Skeletal muscle tissue (tissue), 4 donors: ENCODE data around the gene CFD. TPM values are rescaled to one million over a fixed set of nuclear protein-coding genes. Genes with fewer than 3 reads are reported as not detected.

Experiments used
- H3K27ac ChIP-seq: one replicate; pipeline ENCODE4 v1.7.0; 2013; ENCODE audit warnings: mild to moderate bottlenecking, low read depth, low read length, inconsistent platforms
- H3K27me3 ChIP-seq, 3 donors: one replicate each; pipeline ENCODE4 v1.7.0; 2013; ENCODE audit warnings: low read length in 3 of 3; ENCODE audit not compliant: control insufficient read depth in 3 of 3, insufficient read depth in 3 of 3
- H3K36me3 ChIP-seq, 3 donors: one replicate each; pipeline ENCODE4 v1.7.0; 2013; ENCODE audit warnings: low read length in 3 of 3; ENCODE audit not compliant: control insufficient read depth in 3 of 3, insufficient read depth in 3 of 3
- H3K4me1 ChIP-seq, 3 donors: one replicate each; pipeline ENCODE4 v1.7.0; 2013; ENCODE audit warnings: low read length in 3 of 3, mild to moderate bottlenecking in 3 of 3; ENCODE audit not compliant: control insufficient read depth in 3 of 3, insufficient read depth in 3 of 3
- H3K4me3 ChIP-seq, 3 donors: one replicate each; pipeline ENCODE4 v1.7.0; 2013; ENCODE audit warnings: low read length in 3 of 3
- H3K9ac ChIP-seq, 3 donors: one replicate each; pipeline ENCODE4 v1.7.0; 2013; ENCODE audit warnings: low read length in 3 of 3, mild to moderate bottlenecking in 3 of 3, moderate library complexity in 2 of 3, low read depth in 1 of 3
- H3K9me3 ChIP-seq, 3 donors: one replicate each; pipeline ENCODE4 v1.7.0; 2013; ENCODE audit warnings: low read length in 3 of 3; ENCODE audit not compliant: control insufficient read depth in 3 of 3
- total RNA-seq: library from RNA; depleted of rRNA; stranded (reverse); fragments of >200 nt; gene quantifications from one replicate; pipeline ENCODE4 v1.2.3, GENCODE V29; 2014
- donor health status: Osteomylitis.

CFD gene
- total RNA-seq, 1 donor from 2014 or later: 33.4 TPM

DNA sequence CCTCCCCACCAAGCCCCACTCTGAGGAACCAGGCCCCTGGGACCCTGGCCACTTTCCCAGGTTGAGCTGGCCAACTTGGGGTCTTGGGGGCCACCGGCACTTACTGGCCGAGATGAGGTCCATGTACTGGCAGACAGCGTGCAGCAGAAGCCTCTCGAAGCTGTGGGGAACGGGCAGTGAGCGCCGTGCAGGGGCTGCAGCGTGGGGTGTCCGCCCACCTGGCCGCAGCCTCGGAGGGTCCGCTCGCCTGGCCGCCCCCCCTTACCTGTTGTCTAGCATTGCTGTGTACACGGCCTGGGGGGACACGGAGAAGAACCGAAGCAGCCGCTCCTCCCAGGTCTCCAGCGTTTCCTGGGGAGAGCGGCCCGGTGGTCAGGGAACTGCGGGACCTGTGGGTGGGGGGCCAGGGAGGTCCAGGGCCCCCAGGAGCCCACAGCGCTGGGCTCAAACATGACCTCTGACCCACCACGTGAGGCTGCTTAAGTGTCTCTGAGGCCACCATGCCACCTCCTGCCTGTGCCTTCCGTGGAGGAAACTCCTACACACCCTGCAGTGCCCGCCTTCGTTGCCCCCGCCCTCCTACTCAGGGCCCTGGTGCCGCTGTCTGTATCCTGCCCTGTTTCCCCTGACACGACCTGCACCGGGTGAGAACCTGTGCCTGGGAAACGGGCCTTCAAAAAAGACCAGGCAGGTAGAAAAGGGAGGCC is 40.0 kb downstream of the CFD start:
- Histone ChIP-seq H3K9me3 (no peaks in the 10 kb centered on the region), H3K9ac (no peak overlapping the region), H3K27me3 (no peaks in the 10 kb centered on the region), H3K4me1 (no peaks in the 10 kb centered on the region), H3K27ac (no peak overlapping the region), H3K4me3 (no peak overlapping the region), H3K36me3 (peaks cover 0 to 9% (median 4%) of the 10 kb centered on the region in 3 donors)

- no peaks in the 10 kb centered on the region for H3K4me1 ChIP-seq
- H3K27me3 ChIP-seq: no peaks in the 10 kb centered on the region
- H3K9ac ChIP-seq: no peak overlapping the region
- no peak overlapping the region for H3K4me3 ChIP-seq
- H3K9me3 ChIP-seq: no peaks in the 10 kb centered on the region
- H3K36me3 ChIP-seq: peaks cover 0 to 9% (median 4%) of the 10 kb centered on the region in 3 donors
- H3K27ac ChIP-seq: no peak overlapping the region
Observed at GRCh38 chr19:900043-900301, 40.5 kb downstream of the CFD start.

DNA sequence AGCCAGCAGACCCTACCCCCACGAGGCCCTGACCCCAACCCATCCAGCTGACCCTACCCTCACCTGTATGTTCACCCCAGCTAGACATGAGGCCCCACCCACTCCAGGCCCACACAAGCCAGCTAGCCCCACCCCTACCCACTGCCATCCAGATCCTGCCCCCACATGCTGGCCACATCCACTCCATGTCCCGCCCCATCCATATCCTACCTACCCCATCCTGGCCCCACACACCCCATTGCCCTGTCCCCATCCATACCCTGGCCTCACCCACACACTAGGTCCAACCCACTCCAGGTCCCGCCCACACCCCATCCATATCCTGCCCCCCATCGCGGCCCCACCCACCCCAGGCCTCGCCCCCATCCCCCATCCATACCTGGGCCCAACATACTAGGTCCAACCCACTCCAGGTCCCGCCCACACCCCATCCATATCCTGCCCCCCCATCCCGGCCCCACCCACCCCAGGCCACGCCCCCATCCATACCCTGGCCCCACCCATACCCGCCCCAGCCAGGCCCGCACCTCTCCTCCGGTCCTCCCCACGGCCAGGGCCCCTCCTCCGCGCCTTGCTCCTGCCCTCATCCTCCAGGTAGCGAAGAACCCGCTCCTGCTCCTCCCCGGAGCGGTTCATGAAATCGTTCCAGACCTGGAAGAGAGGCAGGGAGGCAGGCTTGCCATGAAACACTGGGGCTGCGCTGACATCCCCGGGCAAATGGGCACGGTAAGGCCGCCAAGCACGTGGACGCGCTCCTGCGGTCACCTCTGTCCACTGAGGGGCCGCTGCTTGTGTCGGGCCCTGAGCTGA is 41.0 kb downstream of the CFD start:
- Histone ChIP-seq H3K4me3 (no peak overlapping the region), H3K27me3 (no peaks in the 10 kb centered on the region), H3K36me3 (peaks cover 0 to 9% (median 4%) of the 10 kb centered on the region in 3 donors), H3K9ac (no peak overlapping the region), H3K4me1 (no peaks in the 10 kb centered on the region), H3K9me3 (no peaks in the 10 kb centered on the region), H3K27ac (no peak overlapping the region)

DNA sequence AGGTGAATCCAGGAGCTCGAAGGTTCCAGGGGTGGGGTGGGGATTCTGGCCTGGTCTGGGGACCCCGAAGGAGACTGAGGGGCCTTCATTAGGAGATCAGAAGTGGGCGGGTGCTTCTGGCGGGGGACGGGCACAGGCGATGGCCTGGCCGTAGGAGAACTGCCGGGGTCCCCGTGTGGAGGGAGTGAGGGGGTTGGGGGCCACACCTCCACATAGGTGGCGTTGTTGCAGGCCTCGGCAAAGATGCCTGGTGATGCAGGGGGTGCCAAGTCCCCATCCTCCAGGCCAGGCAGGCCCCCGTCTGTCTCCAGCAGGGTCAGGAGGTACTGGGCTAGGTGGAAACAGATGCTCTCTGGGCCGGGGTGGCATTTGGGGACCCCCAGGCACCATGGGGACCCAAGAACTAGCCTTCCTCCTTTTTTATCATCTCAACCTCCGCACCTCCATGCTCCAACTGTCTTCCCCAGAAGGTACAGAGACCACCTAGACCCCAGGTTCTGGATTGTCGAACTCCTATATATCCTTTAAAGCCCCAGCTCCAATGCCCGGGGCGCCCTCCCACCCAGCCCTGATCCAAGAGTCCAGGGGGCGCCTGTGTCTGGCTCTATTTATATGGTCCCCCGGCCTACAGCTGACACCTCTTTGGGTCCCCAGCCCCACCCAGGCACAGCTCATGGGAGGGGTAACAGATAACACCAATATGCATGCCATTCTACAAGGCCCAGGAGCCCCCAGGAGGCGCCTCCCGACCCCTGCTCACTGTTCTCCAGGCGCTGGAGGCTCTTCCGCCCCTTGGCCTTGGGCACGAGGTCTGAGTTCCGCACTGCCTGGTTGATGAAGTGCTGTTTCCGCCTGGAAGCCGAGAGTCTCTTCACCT is 42.0 kb downstream of the CFD start:
- no peak overlapping the region for H3K4me3 ChIP-seq
- peaks cover 0 to 9% (median 4%) of the 10 kb centered on the region in 3 donors for H3K36me3 ChIP-seq

DNA sequence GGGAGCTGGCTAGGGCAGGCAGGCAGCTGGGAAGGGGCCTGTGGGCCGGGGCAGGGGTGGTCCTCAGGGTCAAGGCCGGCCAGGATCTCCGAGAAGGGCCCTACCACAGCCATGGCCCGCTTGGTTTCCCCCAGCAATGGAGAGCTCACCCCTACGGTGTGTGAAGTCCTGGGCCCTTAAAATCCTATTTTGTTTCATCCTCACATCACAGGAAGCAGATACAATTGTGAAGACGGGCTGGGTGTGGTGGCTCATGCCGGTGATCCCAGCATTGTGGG is 42.6 kb downstream of the CFD start:
- H3K9me3 ChIP-seq: no peaks in the 10 kb centered on the region
- H3K27ac ChIP-seq: no peak overlapping the region
- H3K9ac ChIP-seq: no peak overlapping the region
- no peaks in the 10 kb centered on the region for H3K27me3 ChIP-seq
- H3K4me3 ChIP-seq: no peak overlapping the region
- H3K4me1 ChIP-seq: no peaks in the 10 kb centered on the region
- H3K36me3 ChIP-seq: peaks cover 0 to 9% (median 4%) of the 10 kb centered on the region in 3 donors

More for the DNA sequence above, 42.0 kb downstream of the CFD start:
- no peaks in the 10 kb centered on the region for H3K27me3 ChIP-seq
- no peaks in the 10 kb centered on the region for H3K9me3 ChIP-seq
- H3K27ac ChIP-seq: no peak overlapping the region
- H3K9ac ChIP-seq: no peak overlapping the region
- H3K4me1 ChIP-seq: no peaks in the 10 kb centered on the region

- Histone ChIP-seq H3K9me3 (no peaks in the 10 kb centered on the region), H3K9ac (no peak overlapping the region), H3K36me3 (peaks cover 0 to 7% (median 4%) of the 10 kb centered on the region in 3 donors), H3K27ac (no peak overlapping the region), H3K4me3 (no peak overlapping the region), H3K27me3 (no peaks in the 10 kb centered on the region), H3K4me1 (no peaks in the 10 kb centered on the region)
Observed at GRCh38 chr19:902446-903226, 43.2 kb downstream of the CFD start.

DNA sequence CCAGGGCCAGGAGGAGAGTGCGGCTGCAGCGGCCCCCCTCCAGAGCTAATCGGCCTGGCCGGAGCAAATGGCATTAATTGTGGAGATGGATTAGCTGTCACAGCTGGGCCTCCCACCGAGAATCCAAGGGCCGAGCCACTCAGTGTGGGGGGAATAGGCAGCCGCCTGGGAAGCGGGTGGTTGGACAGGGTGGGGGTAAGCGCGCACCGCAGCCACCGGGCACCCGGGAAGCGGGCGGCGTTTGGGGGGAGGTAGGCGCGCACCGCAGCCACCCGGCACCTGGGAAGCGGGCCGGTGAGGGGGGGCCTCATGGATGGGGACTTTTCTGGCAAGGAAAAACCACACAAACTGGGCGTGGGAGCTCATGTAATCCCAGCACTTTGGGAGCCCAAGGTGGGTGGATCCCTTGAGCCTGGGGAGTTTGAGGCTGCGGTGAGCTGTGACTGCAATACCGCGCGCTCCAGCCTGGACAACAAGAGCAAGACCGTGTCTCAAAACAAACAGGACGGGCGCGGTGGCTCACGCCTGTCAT is 43.9 kb downstream of the CFD start:
- Histone ChIP-seq H3K36me3 (peaks cover 0 to 7% (median 4%) of the 10 kb centered on the region in 3 donors), H3K27ac (no peak overlapping the region), H3K27me3 (no peaks in the 10 kb centered on the region), H3K4me3 (no peak overlapping the region), H3K9ac (no peak overlapping the region), H3K9me3 (no peaks in the 10 kb centered on the region), H3K4me1 (no peaks in the 10 kb centered on the region)

GRCh38 chr19:904545-904944 is 45.1 kb downstream of the CFD start:
- Histone ChIP-seq H3K36me3 (peaks cover 0 to 3% (median 0%) of the 10 kb centered on the region in 3 donors), H3K27me3 (no peaks in the 10 kb centered on the region), H3K4me3 (no peak overlapping the region), H3K4me1 (no peaks in the 10 kb centered on the region), H3K9me3 (no peaks in the 10 kb centered on the region), H3K9ac (no peak overlapping the region), H3K27ac (no peak overlapping the region)

GRCh38 chr19:906480-906879 is 47.0 kb downstream of the CFD start:
- H3K9ac ChIP-seq: no peak overlapping the region
- H3K36me3 ChIP-seq: no peaks in the 10 kb centered on the region
- H3K4me1 ChIP-seq: no peaks in the 10 kb centered on the region
- no peaks in the 10 kb centered on the region for H3K9me3 ChIP-seq
- H3K27ac ChIP-seq: no peak overlapping the region
- no peaks in the 10 kb centered on the region for H3K27me3 ChIP-seq
- H3K4me3 ChIP-seq: no peak overlapping the region
